HG03108 (cell line): ENCODE results near the gene BCR.
"Not testable (repeated sequence)": the region's sequence is repeated elsewhere in the genome, so short reads cannot be mapped to it uniquely, and the experiment has no call there.

Source experiments
- ATAC-seq: cut with Tn5 transposase; IDR thresholded peaks from one replicate; pipeline ENCODE4 v1.9.1; 2021; ENCODE audit warnings: moderate library complexity; ENCODE audit not compliant: unreplicated experiment

BCR gene

DNA sequence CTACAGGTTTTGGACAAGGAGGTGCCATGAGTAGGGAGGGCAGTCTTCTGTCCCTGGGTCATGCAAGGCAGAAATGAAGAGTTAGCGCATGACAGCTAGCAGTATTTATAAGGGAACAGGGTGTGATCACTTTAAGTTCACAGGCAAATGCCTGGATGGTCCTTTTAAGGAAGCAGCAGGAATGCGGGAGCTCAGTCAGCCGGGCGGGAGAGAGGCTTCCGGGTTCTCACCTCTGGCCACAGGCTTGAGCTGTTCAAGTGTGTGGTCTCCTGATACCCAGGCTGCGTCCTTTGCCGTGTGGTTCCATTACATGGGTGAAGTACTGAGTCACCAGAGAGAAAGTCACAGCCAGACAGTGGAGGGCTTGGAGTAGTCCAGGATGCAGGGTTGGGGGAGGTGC lies 105.4 kb downstream of the BCR start:
- no peak for ATAC-seq

DNA sequence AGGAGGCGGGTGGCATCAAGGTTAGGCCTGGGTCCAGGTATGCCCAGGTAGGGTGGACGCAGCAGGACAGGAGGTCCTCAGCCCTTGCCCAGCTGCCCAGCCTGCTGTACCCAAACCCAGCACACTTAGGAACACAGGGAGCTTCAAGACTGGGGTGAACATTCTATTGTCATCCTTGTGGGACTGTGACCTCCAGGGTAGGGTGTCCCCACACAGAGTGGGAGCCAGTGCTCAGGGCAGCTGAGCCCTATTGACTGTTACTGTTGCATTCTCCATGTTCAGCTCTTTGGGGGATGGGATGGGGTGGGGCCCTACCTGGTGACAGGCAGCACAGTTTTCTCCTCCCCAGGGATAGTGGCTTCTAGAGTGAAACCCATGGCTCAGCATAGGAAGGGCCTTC lies 106.0 kb downstream of the BCR start:
- ATAC-seq: no peak

DNA sequence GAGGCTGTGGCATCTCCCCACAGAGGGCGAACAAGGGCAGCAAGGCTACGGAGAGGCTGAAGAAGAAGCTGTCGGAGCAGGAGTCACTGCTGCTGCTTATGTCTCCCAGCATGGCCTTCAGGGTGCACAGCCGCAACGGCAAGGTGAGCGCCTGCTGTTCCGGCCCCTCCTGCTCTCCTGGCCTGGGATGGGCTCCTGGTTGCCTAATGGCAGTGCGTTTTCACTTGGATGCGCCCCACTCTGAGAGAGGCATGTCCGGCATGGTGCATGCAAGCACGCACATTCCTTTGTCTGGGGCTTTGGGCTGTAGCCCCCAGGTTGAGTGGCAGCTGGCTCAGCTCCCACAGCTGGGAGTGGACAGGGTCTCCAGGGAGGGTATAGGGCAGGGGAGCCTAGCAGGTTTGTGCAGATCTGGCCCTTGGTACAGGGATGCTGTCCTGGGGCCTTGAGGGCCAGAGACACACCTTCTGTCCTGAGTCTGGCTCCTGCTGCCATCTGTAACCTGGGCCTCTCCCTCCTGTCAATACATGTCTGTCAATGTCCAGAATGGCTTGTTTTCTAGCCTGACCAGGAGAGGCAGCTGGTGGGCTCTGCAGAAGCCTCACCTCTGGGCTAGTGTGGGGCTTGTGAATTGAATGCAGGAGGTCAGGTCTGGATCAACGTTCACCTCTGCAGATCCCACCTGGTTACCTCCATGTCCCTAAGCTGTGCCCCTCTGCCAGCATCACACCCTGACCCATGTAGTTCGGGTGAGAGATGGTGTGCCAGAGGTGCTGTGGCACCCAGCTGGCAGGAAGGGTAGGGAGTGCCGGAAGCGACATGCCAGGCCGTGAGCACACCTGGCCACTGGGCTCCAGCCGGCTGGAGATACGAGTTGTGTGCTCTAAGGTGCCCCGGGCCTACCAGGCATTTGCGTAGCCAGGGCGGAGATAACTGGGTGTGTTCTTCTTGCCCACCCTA lies 107.1 kb downstream of the BCR start:
- ATAC-seq: no peak

DNA sequence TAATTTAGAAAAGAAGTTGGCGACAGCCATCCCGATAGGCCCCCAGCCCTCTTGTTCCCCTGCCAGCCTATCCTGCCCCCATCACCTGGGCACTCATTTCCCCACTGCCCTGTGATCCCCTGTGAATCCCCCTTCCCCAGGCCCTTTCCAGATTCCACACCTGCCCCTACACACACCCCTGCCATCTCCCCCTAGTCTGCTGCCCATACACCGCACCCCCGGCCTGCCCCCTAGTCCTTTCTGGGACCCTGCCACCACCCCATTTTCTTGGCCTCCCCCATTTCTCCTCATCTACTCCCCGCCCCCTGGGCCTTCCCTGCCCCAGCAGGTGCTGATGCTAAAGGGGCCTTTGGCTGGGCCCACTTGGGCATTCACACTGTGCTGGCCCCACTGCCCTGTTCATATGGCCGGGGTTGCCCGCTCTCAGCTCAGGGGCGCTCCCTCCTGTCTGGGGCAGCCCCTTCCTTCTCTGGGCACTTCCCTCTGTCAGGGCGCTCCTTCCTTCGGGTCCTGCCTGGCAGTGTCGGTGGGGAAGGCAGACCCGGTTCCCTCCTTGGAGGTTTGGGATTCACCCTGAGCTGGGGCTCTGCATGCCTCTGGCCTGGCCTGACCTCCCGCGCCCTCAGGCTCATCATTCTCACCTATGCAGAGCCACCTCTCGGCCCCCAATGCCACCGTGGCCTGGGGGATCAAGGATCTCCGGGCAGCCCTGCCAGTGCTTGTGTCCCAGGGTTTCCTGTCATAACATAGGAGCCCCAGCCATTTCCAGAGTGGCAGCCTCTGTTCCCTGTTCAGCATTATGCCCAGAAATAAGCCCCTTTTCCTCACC lies 108.2 kb downstream of the BCR start:
- no peak for ATAC-seq

DNA sequence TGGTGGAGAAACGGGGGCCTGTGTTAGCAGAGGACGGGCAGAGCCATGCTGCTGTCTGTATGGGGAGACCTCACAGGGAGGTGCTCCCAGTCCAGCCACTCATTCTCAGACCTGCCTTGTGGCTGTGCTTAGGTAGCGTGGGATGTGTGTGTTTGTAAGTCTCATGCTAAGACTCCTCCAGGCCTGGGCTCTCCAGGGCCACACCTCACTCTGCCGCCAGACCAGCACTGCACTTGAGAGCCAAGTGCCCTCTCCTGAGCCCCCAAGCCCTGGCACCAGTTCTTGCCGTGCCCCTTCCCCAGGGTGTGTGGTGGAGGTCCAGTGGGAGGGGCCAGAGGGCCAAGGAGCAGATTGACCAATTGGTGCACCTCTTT lies 108.8 kb downstream of the BCR start:
- ATAC-seq: no peak

DNA sequence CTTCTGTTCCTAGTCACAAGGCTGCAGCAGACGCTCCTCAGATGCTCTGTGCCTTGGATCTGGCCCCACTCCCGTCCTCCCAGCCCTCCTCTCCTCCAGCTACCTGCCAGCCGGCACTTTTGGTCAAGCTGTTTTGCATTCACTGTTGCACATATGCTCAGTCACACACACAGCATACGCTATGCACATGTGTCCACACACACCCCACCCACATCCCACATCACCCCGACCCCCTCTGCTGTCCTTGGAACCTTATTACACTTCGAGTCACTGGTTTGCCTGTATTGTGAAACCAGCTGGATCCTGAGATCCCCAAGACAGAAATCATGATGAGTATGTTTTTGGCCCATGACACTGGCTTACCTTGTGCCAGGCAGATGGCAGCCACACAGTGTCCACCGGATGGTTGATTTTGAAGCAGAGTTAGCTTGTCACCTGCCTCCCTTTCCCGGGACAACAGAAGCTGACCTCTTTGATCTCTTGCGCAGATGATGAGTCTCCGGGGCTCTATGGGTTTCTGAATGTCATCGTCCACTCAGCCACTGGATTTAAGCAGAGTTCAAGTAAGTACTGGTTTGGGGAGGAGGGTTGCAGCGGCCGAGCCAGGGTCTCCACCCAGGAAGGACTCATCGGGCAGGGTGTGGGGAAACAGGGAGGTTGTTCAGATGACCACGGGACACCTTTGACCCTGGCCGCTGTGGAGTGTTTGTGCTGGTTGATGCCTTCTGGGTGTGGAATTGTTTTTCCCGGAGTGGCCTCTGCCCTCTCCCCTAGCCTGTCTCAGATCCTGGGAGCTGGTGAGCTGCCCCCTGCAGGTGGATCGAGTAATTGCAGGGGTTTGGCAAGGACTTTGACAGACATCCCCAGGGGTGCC lies 109.8 kb downstream of the BCR start:
- ATAC-seq: no peak

DNA sequence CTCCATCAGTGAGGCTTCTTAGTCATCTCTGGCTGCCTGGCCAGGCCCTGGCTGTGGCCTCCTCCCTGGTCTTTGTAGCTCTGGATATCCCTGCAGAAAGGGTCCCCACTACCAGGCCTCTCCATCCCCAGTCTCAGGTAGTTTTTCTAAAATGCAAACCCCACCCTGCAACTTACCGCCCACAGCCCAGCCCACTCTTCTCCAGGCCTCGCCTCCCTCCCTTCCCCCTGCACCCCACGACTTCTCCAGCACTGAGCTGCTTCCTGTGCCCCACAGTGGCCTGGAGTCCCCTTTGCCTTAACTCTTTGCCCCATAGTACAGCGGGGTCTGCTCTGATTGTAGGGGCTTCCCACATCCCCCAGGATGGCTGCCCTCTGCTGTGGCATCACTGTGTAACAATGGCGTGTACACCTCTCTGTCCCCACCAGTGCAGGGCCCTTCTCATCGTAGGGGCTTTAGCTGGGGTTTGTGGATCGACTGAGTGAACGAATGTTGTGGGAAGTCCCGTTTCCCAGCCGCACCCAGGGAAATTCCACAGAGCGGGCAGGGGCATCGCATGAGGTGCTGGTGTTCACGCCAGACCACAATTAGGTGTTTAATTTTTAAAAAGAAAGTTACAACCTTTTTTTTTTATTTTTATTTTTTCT lies 111.6 kb downstream of the BCR start:
- ATAC-seq: no peak

DNA sequence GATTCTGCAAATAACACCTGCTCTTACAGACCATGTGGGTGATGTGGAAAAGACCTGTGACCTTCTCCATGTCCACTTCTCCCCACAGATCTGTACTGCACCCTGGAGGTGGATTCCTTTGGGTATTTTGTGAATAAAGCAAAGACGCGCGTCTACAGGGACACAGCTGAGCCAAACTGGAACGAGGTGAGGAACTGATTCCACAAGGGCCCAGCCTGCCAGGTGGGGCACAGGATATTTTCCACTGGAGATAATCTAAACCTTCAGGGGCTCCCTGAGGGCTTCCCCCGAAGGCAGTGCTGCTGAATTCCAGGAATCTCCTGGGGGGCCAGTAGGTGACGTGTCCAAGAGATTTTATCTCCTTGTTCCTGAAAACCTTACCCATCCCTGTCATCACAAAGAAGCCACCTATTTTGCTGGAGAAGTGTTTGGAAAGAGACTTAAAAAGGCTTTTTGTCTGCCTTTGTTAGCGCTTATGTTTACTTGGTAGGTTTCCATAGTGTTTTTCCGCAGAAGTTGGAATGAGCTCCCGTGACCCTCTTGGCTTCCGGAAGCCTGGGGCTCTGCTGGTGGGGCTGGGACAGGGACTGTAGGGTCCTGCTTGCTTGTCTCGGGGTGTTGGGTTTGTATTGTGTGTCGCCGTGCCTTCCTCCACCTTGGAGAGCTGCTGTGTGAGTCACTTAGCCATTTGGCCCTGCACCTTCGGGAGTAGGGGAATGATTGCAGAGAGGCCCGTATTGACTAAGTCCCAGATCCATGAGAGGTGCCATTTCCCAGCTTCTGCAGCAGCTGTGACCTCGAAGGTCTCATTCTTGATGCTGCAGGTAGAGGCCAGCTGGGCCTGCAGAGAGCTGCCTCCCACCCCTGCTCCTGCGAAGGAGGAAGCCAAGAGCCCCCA lies 112.4 kb downstream of the BCR start:
- no peak for ATAC-seq

DNA sequence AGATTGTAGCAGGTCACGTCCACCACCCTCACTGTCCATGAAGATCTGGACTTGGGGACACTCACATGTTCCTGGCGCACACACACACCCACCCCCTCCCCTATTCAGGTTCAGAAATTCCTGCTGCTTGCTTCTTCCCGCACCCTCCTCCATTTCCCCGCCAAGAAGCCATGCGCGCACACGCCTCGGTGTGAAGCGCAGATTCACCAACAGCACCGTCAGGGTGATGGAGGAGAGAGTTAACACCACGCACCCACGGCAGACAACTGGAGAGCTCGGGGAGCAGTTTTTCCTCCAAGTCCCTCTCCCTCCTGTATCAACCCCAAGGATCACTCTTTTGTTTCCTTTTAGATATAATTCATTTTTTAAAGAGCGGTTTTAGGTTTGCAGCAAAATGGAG lies 113.4 kb downstream of the BCR start:
- ATAC-seq: no peak

DNA sequence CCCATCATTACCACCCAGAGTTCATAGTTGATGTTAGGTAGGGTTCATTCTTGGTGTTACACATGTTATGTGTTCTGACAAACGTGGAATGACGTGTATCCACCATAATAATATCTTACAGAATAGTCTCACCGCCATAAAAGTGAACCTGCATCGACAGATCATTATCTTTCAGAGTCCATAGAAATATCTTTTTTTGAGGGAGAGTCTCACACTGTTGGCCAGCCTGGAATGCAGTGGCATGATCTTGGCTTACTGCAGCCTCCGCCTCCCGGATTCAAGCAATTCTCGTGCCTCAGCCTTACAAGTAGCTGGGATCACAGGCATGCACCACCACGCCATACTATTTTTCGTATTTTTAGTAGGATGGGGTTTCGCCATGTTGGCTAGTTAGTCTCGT lies 113.9 kb downstream of the BCR start:
- ATAC-seq: no peak

DNA sequence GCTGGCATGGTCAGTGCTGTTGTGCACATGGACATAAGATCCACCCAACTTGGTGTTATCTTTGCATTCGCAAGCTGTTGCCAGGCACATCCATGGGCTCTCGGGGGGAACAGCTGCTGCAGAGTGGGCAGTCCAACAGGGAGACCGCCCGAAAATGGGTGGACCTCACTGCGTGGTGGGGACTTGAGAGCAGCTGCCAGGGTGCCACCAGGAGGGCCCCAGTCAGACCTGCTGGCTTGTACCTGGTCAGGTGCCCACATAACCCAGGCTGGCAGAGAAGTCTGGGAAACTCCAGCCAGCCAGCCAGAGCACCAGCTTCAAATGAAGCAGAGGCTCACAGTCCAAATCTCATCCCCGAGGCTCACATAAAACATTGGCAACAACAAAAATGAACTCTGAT lies 120.2 kb downstream of the BCR start:
- no peak for ATAC-seq

DNA sequence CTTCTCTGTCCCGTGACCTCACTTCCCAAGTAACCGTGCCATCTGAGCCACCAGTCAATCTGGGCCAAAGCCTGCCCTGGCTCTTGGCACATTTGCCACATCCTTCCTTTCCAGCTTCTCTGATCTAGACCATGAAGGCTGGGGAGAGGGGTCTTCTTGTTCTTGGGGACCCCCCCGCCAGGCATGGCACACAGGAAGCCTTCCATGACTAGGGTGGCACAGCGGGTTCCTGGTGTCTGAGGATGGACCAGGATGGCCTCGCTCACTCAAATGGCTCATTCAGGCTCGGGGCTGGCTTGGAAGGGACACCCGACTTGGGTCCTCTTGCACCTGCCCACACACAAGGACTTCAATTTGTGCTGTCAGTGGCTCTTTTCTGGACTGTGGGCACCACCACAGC lies 121.3 kb downstream of the BCR start:
- ATAC-seq: no peak

DNA sequence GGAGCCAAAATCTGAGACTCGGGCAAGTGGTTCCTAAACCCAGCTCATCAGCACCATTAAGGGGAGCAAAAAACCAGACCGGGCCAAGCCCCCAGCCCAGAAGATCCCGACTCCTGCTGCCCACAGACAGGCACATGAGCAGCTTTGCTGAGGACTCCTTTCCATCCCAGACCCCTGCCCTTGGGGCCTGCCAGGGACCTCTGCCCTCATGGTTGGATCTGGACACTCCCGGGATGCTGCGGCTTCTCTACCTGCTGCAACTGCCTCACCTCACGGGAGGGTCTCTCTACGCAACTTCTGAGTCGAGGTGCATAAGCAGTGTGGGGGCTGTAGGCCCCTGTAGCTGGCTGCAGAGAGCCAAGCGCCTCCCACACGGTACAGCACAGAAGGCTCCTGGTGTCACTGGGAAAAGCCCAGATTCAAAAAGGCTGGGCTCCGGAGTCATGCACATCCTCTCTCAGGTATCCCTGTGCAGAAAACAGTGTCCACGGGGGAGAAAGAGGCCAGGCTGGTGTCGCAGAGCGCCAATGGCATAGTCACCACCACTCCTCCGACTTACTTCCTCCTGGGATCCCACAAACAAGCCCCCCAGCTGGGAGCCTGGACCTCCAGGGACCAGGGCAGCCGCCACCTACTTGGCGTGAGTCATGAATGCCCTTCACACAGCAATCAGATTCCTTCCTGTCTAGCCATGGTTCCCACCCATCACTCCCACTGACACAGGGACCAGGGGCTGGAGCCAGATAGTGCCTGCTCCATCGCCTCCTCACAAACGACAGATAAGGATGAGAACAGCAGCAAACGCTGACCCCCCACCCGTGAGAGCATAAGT lies 122.1 kb downstream of the BCR start:
- no peak for ATAC-seq

DNA sequence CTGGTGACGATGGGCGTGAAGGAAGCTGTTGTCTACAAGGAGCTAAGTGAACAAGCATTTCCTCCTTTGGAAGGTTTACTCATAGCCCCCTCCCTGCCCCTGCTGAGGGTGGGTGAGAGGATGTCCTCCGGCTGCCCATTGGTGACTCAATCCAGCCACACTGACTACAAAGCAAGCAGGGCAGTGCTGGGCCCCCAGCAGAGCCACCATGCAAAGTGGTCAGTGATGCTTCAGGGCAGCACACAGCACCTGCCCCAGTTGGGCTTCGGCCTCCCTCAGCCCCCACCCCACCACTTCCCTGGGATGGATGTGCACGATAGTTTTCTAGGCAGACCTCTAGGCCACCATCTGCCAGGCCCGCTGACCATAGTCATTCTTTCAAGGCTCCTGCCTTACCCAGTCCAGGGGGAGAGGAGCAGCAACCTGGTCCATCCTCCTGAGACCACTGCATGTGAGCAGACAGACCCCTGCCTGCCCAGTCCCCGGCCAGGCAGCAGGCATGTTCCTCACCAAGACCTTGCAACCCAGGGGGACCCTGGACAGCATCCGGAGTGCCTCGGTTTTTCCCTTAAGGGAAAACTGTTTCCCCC lies 125.1 kb downstream of the BCR start:
- no peak for ATAC-seq

DNA sequence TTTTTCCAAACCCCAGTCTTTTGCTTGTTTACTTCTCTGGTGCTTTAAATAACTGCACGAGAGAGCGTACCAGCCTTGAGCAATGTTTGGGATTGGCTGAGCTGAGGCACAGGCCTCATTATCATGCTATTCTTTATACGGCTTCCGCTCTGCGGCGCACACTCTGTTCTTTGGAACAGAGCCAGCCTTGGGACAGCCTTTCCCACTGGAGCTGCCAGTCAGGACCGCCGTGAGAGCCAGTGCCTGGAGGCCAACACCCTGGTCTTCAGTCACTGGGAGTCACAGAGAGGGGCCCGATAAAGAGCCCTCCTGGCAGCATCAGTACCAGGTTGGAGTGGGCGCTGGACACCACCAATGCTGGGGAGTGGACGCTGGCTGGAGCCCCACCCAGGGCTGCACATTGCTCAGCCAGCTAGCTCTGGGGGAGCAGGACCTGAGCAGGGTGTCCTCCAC lies 125.6 kb downstream of the BCR start:
- no peak for ATAC-seq

DNA sequence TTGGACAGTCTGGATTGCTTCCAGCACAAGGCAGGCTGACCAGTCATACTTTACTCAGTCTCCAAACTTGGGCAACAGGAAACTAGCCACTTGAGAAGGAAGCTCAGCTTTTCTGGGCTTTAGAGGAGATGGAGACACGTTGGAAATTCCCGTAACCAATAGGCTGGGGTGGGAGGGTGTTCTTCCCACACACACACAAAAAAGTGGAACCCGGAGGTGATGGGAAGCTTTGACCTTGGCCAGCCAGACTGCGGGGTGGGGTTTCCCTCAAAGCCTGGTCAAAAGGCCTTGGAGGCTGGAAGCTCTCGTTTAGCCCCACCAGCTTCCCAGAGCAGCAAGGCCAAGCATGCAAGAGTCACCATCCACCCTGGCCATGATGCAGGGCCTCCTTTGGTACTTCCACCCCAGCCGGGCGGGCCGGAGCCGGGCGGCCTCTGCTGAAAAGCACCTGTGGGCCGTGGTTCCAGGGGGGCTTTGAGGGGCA lies 126.2 kb downstream of the BCR start:
- no peak for ATAC-seq

DNA sequence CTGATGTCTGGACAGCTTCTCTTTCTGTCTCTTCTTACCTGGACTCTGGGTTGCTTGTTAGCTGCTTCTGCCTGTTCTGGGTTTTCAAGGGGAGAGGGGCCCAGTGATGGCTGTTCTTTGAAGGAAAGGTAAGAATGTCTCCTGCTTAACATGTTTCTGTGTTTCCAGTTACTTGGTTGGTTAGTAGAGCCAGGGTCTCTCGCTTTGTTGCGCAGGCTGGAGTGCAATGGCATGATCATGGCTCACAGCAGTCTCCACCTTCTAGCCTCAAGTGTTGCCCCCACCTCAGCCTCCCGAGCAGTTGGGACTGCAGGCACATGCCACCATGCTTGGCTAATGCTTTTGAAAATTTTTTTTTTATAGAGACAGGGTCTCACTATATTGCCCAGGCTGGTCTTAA lies 126.6 kb downstream of the BCR start:
- no peak for ATAC-seq

DNA sequence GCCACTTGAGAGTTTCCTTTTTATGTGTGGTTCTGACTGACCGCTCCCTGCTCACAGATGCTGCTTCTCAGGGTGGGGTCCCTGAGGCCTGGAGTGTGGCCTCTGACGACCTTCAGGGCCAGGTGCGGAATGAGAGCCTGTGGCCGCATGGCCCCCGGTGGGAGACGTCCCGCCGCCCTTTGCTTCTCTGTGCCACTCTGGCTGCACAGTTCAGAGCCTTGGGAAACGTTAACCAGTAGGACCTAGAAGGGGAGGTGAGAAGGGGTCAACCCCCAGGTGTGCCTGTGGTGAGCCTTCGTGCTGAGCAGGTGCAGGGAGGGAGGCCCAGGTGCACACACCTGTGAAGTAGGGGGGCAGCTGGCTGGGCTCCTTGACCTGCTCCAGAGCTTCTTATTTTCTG lies 127.2 kb downstream of the BCR start:
- ATAC-seq: not testable (repeated sequence)
